Right hindlimb (tissue), 1 donor: ENCODE results near the gene TECTA.
"Not testable (repeated sequence)": the region's sequence is repeated elsewhere in the genome, so short reads cannot be mapped to it uniquely, and the experiment has no call there.

Experiments
- DNase-seq: peaks from one replicate; pipeline ENCODE4 v3.0.0-alpha.2; 2018

TECTA gene

GRCh38 chr11:121132211-121132976 lies 31.4 kb downstream of the TECTA start:
- DNase-seq, result no peak

GRCh38 chr11:121134741-121135312 lies 33.8 kb downstream of the TECTA start:
- no peak for DNase-seq

GRCh38 chr11:121137005-121137404 lies 36.0 kb downstream of the TECTA start:
- DNase-seq, result no peak

- DNase-seq, result no peak
These were observed 37.2 kb downstream of the TECTA start for GRCh38 chr11:121138259-121138658.

GRCh38 chr11:121140369-121140768 lies 39.3 kb downstream of the TECTA start:
- DNase-seq, result no peak

- DNase-seq, result no peak
These were observed 40.0 kb downstream of the TECTA start for GRCh38 chr11:121141066-121141465.

- DNase-seq, result no peak
These were observed 42.9 kb downstream of the TECTA start for GRCh38 chr11:121143921-121144320.

- no peak for DNase-seq
These were observed 43.7 kb downstream of the TECTA start for GRCh38 chr11:121144723-121145122.

- no peak for DNase-seq
These were observed 44.8 kb downstream of the TECTA start for GRCh38 chr11:121145826-121146225.

GRCh38 chr11:121149116-121149515 lies 48.1 kb downstream of the TECTA start:
- no peak for DNase-seq

- no peak for DNase-seq
These were observed 50.2 kb downstream of the TECTA start for GRCh38 chr11:121151207-121151688.

- DNase-seq, result no peak
These were observed 51.7 kb downstream of the TECTA start for GRCh38 chr11:121152764-121153163.

GRCh38 chr11:121153472-121153871 lies 52.4 kb downstream of the TECTA start:
- no peak for DNase-seq

- no peak for DNase-seq
These were observed 53.7 kb downstream of the TECTA start for GRCh38 chr11:121154486-121155314.

- no peak for DNase-seq
These were observed 56.7 kb downstream of the TECTA start for GRCh38 chr11:121157756-121158155.

GRCh38 chr11:121159741-121160140 lies 58.7 kb downstream of the TECTA start:
- DNase-seq, result no peak

GRCh38 chr11:121161349-121161917 lies 60.4 kb downstream of the TECTA start:
- DNase-seq, result no peak

GRCh38 chr11:121163658-121164308 lies 62.7 kb downstream of the TECTA start:
- DNase-seq, result no peak

GRCh38 chr11:121177629-121178028 lies 76.6 kb downstream of the TECTA start:
- DNase-seq, result not testable (repeated sequence)

- no peak for DNase-seq
These were observed 78.3 kb downstream of the TECTA start for GRCh38 chr11:121179306-121179705.

GRCh38 chr11:121180183-121180582 lies 79.1 kb downstream of the TECTA start:
- DNase-seq, result no peak

- no peak for DNase-seq
These were observed 87.7 kb downstream of the TECTA start for GRCh38 chr11:121188776-121189175.

GRCh38 chr11:121191818-121192217 lies 90.8 kb downstream of the TECTA start:
- DNase-seq, result no peak
